CD1c-positive myeloid dendritic cell (primary cell): Measurements from ENCODE around the gene CMSS1.
A peak's percentile ranks its signal among the peaks of the same experiment; 100 is the strongest.
"Not testable (repeated sequence)": the region's sequence is repeated elsewhere in the genome, so short reads cannot be mapped to it uniquely, and the experiment has no call there.

Source experiments
- DNase-seq: peaks from one replicate; pipeline ENCODE4 v3.0.0-alpha.2; 2016; ENCODE audit errors: extremely low spot score

CMSS1 gene

GRCh38 chr3:99818818-99819217, 1.2 kb downstream of the CMSS1 start:
- DNase-seq: no peak

GRCh38 chr3:99823723-99824711, 6.4 kb downstream of the CMSS1 start:
- DNase-seq: no peak

GRCh38 chr3:99825004-99825640, 7.5 kb downstream of the CMSS1 start:
- DNase-seq: no peak

GRCh38 chr3:99829844-99830243, 12.2 kb downstream of the CMSS1 start:
- DNase-seq: no peak

- DNase-seq: no peak
These were observed 16.0 kb downstream of the CMSS1 start for GRCh38 chr3:99833617-99834205.

GRCh38 chr3:99834211-99834957, 16.7 kb downstream of the CMSS1 start:
- no peak for DNase-seq

GRCh38 chr3:99836681-99837080, 19.0 kb downstream of the CMSS1 start:
- DNase-seq: no peak

GRCh38 chr3:99837715-99838114, 20.1 kb downstream of the CMSS1 start:
- DNase-seq: no peak

- no peak for DNase-seq
These were observed 21.1 kb downstream of the CMSS1 start for GRCh38 chr3:99838755-99839154.

- no peak for DNase-seq
These were observed 22.0 kb downstream of the CMSS1 start for GRCh38 chr3:99839613-99840012.

- not testable (repeated sequence) for DNase-seq
These were observed 24.3 kb downstream of the CMSS1 start for GRCh38 chr3:99841949-99842348.

- DNase-seq: peak; percentile 50
These were observed 25.3 kb downstream of the CMSS1 start for GRCh38 chr3:99842826-99843589.

- no peak for DNase-seq
These were observed 26.1 kb downstream of the CMSS1 start for GRCh38 chr3:99843590-99844258.

GRCh38 chr3:99845331-99845730, 27.7 kb downstream of the CMSS1 start:
- peak; percentile 83 for DNase-seq

GRCh38 chr3:99845999-99846398, 28.3 kb downstream of the CMSS1 start:
- DNase-seq: no peak

- peak; percentile 73 for DNase-seq
These were observed 29.0 kb downstream of the CMSS1 start for GRCh38 chr3:99846477-99847160.

- no peak for DNase-seq
These were observed 30.8 kb downstream of the CMSS1 start for GRCh38 chr3:99848433-99848832.

GRCh38 chr3:99850608-99851007, 32.9 kb downstream of the CMSS1 start:
- no peak for DNase-seq

GRCh38 chr3:99851955-99852354, 34.3 kb downstream of the CMSS1 start:
- DNase-seq: no peak

GRCh38 chr3:99852851-99853250, 35.2 kb downstream of the CMSS1 start:
- no peak for DNase-seq
